ENCODE results near the gene TMEM126B.
A peak's percentile ranks its signal among the peaks of the same experiment; 100 is the strongest.

TMEM126B gene

GRCh38 chr11:85634747-85635146, 6.4 kb downstream of the TMEM126B start:
- no peaks in the 10 kb centered on the region for H3K9me3 ChIP-seq (ENCODE audit: insufficient read depth, low read depth, low read length)
- no peaks in the 10 kb centered on the region for H3K9me2 ChIP-seq (replicated peaks; ENCODE audit: low read depth, low read length)
- H3F3A ChIP-seq (ENCODE audit: low read depth) = no peaks in the 10 kb centered on the region
- no peaks in the 10 kb centered on the region for H3K27me3 ChIP-seq (ENCODE audit: insufficient read depth, low read length, poor library complexity, severe bottlenecking)
- H3K4me3 ChIP-seq (ENCODE audit: low read length, poor library complexity, severe bottlenecking) = no peak overlapping the region
- no peaks in the 10 kb centered on the region for H4K20me1 ChIP-seq (ENCODE audit: insufficient read depth, low read length, poor library complexity, severe bottlenecking)
- H3K4me2 ChIP-seq (ENCODE audit: low read depth, low read length, poor library complexity, severe bottlenecking) = no peak overlapping the region
- peaks cover 9% of the 10 kb centered on the region; the same call in 1 of the 2 replicates for H3K36me3 ChIP-seq (ENCODE audit: insufficient read depth, low read length)
- H3K79me2 ChIP-seq (ENCODE audit: insufficient read depth, low read length) = peaks cover 13% of the 10 kb centered on the region; the same call in 1 of the 2 replicates
- no peak overlapping the region for H3K9ac ChIP-seq (ENCODE audit: low read depth, low read length, poor library complexity, severe bottlenecking)
- TF ChIP-seq CTCF (conservative IDR thresholded peaks at IDR 0.05; ENCODE audit: low read length) (no peak), EZH2phosphoT487 (IDR thresholded peaks at IDR 0.05; ENCODE audit: borderline replicate concordance) (no peak)
- H2AFZ ChIP-seq (ENCODE audit: low read length) = no peak overlapping the region
- H3K4me1 ChIP-seq (ENCODE audit: insufficient read depth, low read length, poor library complexity, severe bottlenecking) = peaks cover 10% of the 10 kb centered on the region

GRCh38 chr11:85643191-85643614, 14.8 kb downstream of the TMEM126B start:
- H3K4me3 ChIP-seq (ENCODE audit: low read length, poor library complexity, severe bottlenecking) = no peak overlapping the region
- H3K79me2 ChIP-seq (ENCODE audit: insufficient read depth, low read length) = peaks cover 4% of the 10 kb centered on the region; the same call in 1 of the 2 replicates
- H3K36me3 ChIP-seq (ENCODE audit: insufficient read depth, low read length) = no peaks in the 10 kb centered on the region
- peaks cover 8% of the 10 kb centered on the region for H3K4me1 ChIP-seq (ENCODE audit: insufficient read depth, low read length, poor library complexity, severe bottlenecking)
- H3K27me3 ChIP-seq (ENCODE audit: insufficient read depth, low read length, poor library complexity, severe bottlenecking) = peaks cover 36% of the 10 kb centered on the region
- no peaks in the 10 kb centered on the region for H3K9me3 ChIP-seq (ENCODE audit: insufficient read depth, low read depth, low read length)
- H2AFZ ChIP-seq (ENCODE audit: low read length) = no peak overlapping the region
- H3K9me2 ChIP-seq (replicated peaks; ENCODE audit: low read depth, low read length) = no peaks in the 10 kb centered on the region
- H3F3A ChIP-seq (ENCODE audit: low read depth) = no peaks in the 10 kb centered on the region
- no peak overlapping the region for H3K4me2 ChIP-seq (ENCODE audit: low read depth, low read length, poor library complexity, severe bottlenecking)
- no peak overlapping the region for H3K9ac ChIP-seq (ENCODE audit: low read depth, low read length, poor library complexity, severe bottlenecking)
- no peaks in the 10 kb centered on the region for H4K20me1 ChIP-seq (ENCODE audit: insufficient read depth, low read length, poor library complexity, severe bottlenecking)
- TF ChIP-seq CTCF (conservative IDR thresholded peaks at IDR 0.05; ENCODE audit: low read length) (no peak), EZH2phosphoT487 (IDR thresholded peaks at IDR 0.05; ENCODE audit: borderline replicate concordance) (no peak)

- peaks cover 12% of the 10 kb centered on the region for H3K4me1 ChIP-seq (ENCODE audit: insufficient read depth, low read length, poor library complexity, severe bottlenecking)
- H3K9ac ChIP-seq (ENCODE audit: low read depth, low read length, poor library complexity, severe bottlenecking) = peak overlapping the region; percentile 75
- H3K9me2 ChIP-seq (replicated peaks; ENCODE audit: low read depth, low read length) = no peaks in the 10 kb centered on the region
- H3K4me2 ChIP-seq (ENCODE audit: low read depth, low read length, poor library complexity, severe bottlenecking) = peak overlapping the region; percentile 86
- H3K4me3 ChIP-seq (ENCODE audit: low read length, poor library complexity, severe bottlenecking) = peak overlapping the region; percentile 81
- TF ChIP-seq EZH2phosphoT487 (IDR thresholded peaks at IDR 0.05; ENCODE audit: borderline replicate concordance) (no peak), CTCF (conservative IDR thresholded peaks at IDR 0.05; ENCODE audit: low read length) (no peak)
- no peaks in the 10 kb centered on the region for H4K20me1 ChIP-seq (ENCODE audit: insufficient read depth, low read length, poor library complexity, severe bottlenecking)
- H3K27me3 ChIP-seq (ENCODE audit: insufficient read depth, low read length, poor library complexity, severe bottlenecking) = peaks cover 28% of the 10 kb centered on the region
- H3K79me2 ChIP-seq (ENCODE audit: insufficient read depth, low read length) = peaks cover 11% of the 10 kb centered on the region; the same call in 1 of the 2 replicates
- H2AFZ ChIP-seq (ENCODE audit: low read length) = peak overlapping the region; percentile 83
- H3F3A ChIP-seq (ENCODE audit: low read depth) = no peaks in the 10 kb centered on the region
- no peaks in the 10 kb centered on the region for H3K9me3 ChIP-seq (ENCODE audit: insufficient read depth, low read depth, low read length)
- no peaks in the 10 kb centered on the region for H3K36me3 ChIP-seq (ENCODE audit: insufficient read depth, low read length)
Observed at GRCh38 chr11:85647078-85647477, 18.7 kb downstream of the TMEM126B start.
